Natural killer cell (primary cell): ENCODE measurements around the gene FOXC1. TPM values are rescaled to one million over a fixed set of nuclear protein-coding genes. Genes with fewer than 3 reads are reported as not detected.

ENCODE experiments used
- ATAC-seq, 3 donors: fragments of 150-1000 bp in 2 of 3; fragments of 200-7000 bp in 1 of 3; cut with Tn5 transposase; 1 replicate in 1 of 3; 2 replicates in 2 of 3; pipeline ENCODE4 v1.10.0; 2021; ENCODE audit warnings: mild to moderate bottlenecking in 2 of 3, moderate library complexity in 2 of 3
- DNase-seq, 2 donors: peaks; one replicate each; pipeline versions ENCODE4 v3.0.0 to v3.0.0-alpha.2; 2013 to 2021; ENCODE audit warnings: mixed read lengths in 1 of 2
- H3K27ac ChIP-seq: one replicate; pipeline ENCODE4 v1.5.1; 2013; ENCODE audit warnings: mild to moderate bottlenecking, low read length
- H3K27me3 ChIP-seq: one replicate; pipeline ENCODE4 v1.6.1; 2013; ENCODE audit warnings: low read length; ENCODE audit not compliant: control insufficient read depth, insufficient read depth
- H3K36me3 ChIP-seq: one replicate; pipeline ENCODE4 v1.6.1; 2013; ENCODE audit warnings: low read length; ENCODE audit not compliant: control insufficient read depth, insufficient read depth
- H3K4me1 ChIP-seq: one replicate; pipeline ENCODE4 v1.6.1; 2013; ENCODE audit warnings: low read length; ENCODE audit not compliant: control insufficient read depth, insufficient read depth
- H3K4me3 ChIP-seq: one replicate; pipeline ENCODE4 v1.5.1; 2013; ENCODE audit warnings: low read length
- H3K9me3 ChIP-seq: one replicate; pipeline ENCODE4 v1.6.1; 2013; ENCODE audit warnings: low read length; ENCODE audit not compliant: control insufficient read depth, insufficient read depth
- H3K27ac Mint-ChIP-seq, 2 donors: one replicate each; pipeline ENCODE4 v1.8.0; 2022; ENCODE audit warnings: mild to moderate bottlenecking in 2 of 2, mixed read lengths in 2 of 2, moderate library complexity in 1 of 2
- H3K27me3 Mint-ChIP-seq, 2 donors: one replicate each; pipeline ENCODE4 v1.8.0; 2022; ENCODE audit warnings: low read depth in 2 of 2, mixed read lengths in 2 of 2
- H3K36me3 Mint-ChIP-seq: one replicate; pipeline ENCODE4 v1.8.0; 2022; ENCODE audit warnings: mixed read lengths
- H3K4me1 Mint-ChIP-seq, 2 donors: one replicate each; pipeline ENCODE4 v1.8.0; 2022; ENCODE audit warnings: mixed read lengths in 2 of 2
- H3K4me3 Mint-ChIP-seq: one replicate; pipeline ENCODE4 v1.8.0; 2022; ENCODE audit warnings: mild to moderate bottlenecking, moderate library complexity, mixed read lengths
- H3K9me3 Mint-ChIP-seq, 2 donors: one replicate each; pipeline ENCODE4 v1.8.0; 2022; ENCODE audit warnings: mixed read lengths in 2 of 2
- WGBS: methylation state at CpG from one replicate; pipeline ENCODE4 v1.1.7; 2013; ENCODE audit warnings: missing lambda C conversion rate; ENCODE audit not compliant: insufficient coverage; 5-methylcytosine and 5-hydroxymethylcytosine counted together
- intact Hi-C: fragments of 100-400 bp; cut with micrococcal nuclease; formaldehyde crosslinking; loops from one replicate; pipeline ENCODE4 v1.14.2; 2022
- total RNA-seq, 4 donors: library from RNA; stranded (reverse); fragments of 120-200 nt in 1 of 4; gene quantifications; one replicate each; pipeline versions ENCODE4 v1.2.3 to v1.2.4, GENCODE V29; 2013 to 2022
- TF ChIP-seq, protein P1 (sequence below): fragments of 200-600 bp; IDR thresholded peaks from one replicate; pipeline ENCODE4 v1.8.0; 2022; ENCODE audit warnings: antibody characterized with exemption

Gene FOXC1
- total RNA-seq, 3 donors from 2014 or later (not counting 1 experiment from before 2014, with no cell fraction given), result 0.16 to 0.21 TPM; not detected in 1

DNA sequence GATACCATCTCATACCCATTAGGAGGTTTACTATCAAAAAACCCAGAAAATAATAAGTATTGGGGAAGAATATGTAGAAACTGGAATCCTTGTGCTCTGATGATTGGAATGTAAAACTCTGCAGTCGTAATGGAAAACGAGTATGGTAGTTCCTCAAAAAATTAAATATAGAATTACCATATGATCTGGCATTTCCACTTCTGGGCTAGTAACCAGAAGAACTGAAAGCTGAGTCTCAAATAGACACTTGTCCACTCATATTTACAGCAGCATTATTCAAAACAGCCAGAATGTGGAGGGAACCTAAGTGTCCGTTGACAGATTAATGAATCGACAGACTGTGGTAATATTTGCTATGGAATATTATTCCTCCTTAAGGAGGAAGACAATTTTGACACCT is 44.3 kb downstream of the FOXC1 start:
- H3K36me3 Mint-ChIP-seq, result no peaks in the 10 kb centered on the region
- Histone ChIP-seq H3K4me3 (no peak overlapping the region), H3K36me3 (no peaks in the 10 kb centered on the region), H3K27me3 (no peaks in the 10 kb centered on the region), H3K9me3 (no peaks in the 10 kb centered on the region), H3K27ac (no peak overlapping the region), H3K4me1 (no peaks in the 10 kb centered on the region)
- intact Hi-C loops, result no loop called here
- TF ChIP-seq, protein P1, sequence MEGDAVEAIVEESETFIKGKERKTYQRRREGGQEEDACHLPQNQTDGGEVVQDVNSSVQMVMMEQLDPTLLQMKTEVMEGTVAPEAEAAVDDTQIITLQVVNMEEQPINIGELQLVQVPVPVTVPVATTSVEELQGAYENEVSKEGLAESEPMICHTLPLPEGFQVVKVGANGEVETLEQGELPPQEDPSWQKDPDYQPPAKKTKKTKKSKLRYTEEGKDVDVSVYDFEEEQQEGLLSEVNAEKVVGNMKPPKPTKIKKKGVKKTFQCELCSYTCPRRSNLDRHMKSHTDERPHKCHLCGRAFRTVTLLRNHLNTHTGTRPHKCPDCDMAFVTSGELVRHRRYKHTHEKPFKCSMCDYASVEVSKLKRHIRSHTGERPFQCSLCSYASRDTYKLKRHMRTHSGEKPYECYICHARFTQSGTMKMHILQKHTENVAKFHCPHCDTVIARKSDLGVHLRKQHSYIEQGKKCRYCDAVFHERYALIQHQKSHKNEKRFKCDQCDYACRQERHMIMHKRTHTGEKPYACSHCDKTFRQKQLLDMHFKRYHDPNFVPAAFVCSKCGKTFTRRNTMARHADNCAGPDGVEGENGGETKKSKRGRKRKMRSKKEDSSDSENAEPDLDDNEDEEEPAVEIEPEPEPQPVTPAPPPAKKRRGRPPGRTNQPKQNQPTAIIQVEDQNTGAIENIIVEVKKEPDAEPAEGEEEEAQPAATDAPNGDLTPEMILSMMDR, result no peak
- H3K27ac Mint-ChIP-seq, result no peak overlapping the region
- WGBS, result 96% methylated on average over 4 of the region's 4 CpGs
- H3K27me3 Mint-ChIP-seq, result no peaks in the 10 kb centered on the region
- H3K4me1 Mint-ChIP-seq, result no peaks in the 10 kb centered on the region
- no peak overlapping the region for H3K4me3 Mint-ChIP-seq
- DNase-seq, result no peak
- H3K9me3 Mint-ChIP-seq, result no peaks in the 10 kb centered on the region
- ATAC-seq, result no peak

DNA sequence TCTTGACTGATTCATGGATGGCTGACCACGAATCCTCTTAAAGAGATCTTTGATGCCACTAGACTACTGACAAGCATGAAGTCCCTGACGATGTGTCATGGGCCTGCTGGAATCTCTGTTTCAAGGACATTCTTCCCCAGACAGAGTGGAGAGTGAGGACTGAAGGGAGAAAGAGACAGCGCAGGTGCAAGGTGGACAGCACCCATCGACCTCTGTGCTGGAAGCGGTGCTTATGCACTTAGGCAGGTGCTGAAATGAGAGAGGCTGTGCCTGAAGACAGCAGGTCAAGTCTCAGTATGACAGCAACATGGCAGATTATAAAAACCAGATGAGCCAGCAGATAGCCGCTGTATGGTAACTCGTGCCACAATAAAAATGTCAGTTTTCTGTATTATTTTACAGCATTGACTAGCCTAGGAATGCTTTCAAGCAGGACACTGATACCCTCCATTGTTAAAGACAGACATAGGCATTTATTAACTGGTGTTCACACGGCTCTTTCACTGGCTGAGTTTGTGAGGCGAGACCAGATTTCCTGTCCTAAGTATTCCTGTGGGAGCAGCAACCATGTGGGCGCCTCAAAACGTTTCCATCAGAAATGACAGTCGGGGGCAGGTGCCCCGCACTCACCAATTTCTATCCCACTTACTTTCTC is 47.5 kb downstream of the FOXC1 start:
- no peak overlapping the region for H3K27ac ChIP-seq
- DNase-seq (no peak), ATAC-seq (no peak)
- H3K36me3 Mint-ChIP-seq, result no peaks in the 10 kb centered on the region
- intact Hi-C loops, result no loop called here
- H3K4me1 Mint-ChIP-seq, result peaks cover 7 to 11% of the 10 kb centered on the region in 2 donors
- no peaks in the 10 kb centered on the region for H3K36me3 ChIP-seq
- WGBS, result 85% methylated on average over 13 of the region's 13 CpGs
- no peak overlapping the region for H3K27ac Mint-ChIP-seq
- no peaks in the 10 kb centered on the region for H3K27me3 ChIP-seq
- TF ChIP-seq, protein P1, result no peak
- H3K9me3 Mint-ChIP-seq, result no peaks in the 10 kb centered on the region
- H3K27me3 Mint-ChIP-seq, result no peaks in the 10 kb centered on the region
- H3K9me3 ChIP-seq, result no peaks in the 10 kb centered on the region
- H3K4me3 Mint-ChIP-seq, result no peak overlapping the region
- no peak overlapping the region for H3K4me3 ChIP-seq
- peaks cover 8% of the 10 kb centered on the region for H3K4me1 ChIP-seq

DNA sequence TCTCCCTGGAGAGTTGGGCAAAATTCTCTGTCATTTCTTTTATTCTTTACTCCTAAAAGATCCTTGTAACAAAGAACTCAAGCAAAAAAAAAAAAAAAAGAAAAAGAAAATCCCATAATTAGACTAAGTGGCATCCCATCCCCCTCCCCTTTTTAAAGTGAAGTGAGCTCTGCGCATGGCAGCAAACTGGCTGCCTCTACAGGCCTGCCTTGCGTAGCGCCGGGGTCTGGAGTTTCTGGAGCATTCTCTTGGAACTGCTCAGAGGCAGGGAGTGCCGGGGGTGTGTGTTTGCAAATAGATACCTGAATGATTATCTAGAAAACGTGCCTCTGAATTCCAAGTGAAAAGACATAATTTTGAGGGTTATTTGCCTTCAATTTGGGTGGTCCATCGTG is 48.1 kb downstream of the FOXC1 start:
- ATAC-seq (no peak), DNase-seq (no peak)
- Histone ChIP-seq H3K27ac (no peak overlapping the region), H3K36me3 (no peaks in the 10 kb centered on the region), H3K27me3 (no peaks in the 10 kb centered on the region), H3K9me3 (no peaks in the 10 kb centered on the region), H3K4me3 (no peak overlapping the region), H3K4me1 (peaks cover 8% of the 10 kb centered on the region)
- Mint-ChIP-seq H3K27ac (no peak overlapping the region), H3K9me3 (no peaks in the 10 kb centered on the region), H3K27me3 (no peaks in the 10 kb centered on the region), H3K36me3 (no peaks in the 10 kb centered on the region), H3K4me1 (peaks cover 7 to 11% of the 10 kb centered on the region in 2 donors), H3K4me3 (no peak overlapping the region)
- TF ChIP-seq, protein P1, result no peak
- intact Hi-C loops, result no loop called here
- WGBS, result 97% methylated on average over 7 of the region's 7 CpGs
